HEK293 (cell line): ENCODE data around the gene DHDH.
A peak's percentile ranks its signal among the peaks of the same experiment; 100 is the strongest.
"Not testable (repeated sequence)": the region's sequence is repeated elsewhere in the genome, so short reads cannot be mapped to it uniquely, and the experiment has no call there.

Experiments used
- CTCF ChIA-PET: fragments of 350-600 bp; formaldehyde crosslinking; extraction: SDS; loops from one replicate; lab custom pipeline; 2021; ENCODE audit warnings: antibody characterized with exemption; lab: Yijun Ruan, JAX
- POLR2A ChIA-PET: fragments of 300-600 bp; formaldehyde crosslinking; extraction: SDS; loops from one replicate; lab custom pipeline; 2020; ENCODE audit warnings: antibody characterized with exemption, inconsistent platforms; lab: Yijun Ruan, JAX
- H3K27ac ChIP-seq: fragments of 200-500 bp; sonication (Bioruptor generic); 2 replicates; pipeline ENCODE4 v1.5.1; 2014; ENCODE audit warnings: low read depth, low read length, control low read depth, inconsistent platforms; ENCODE audit errors: extremely low read depth
- H3K36me3 ChIP-seq, 2 experiments: fragments of 200-500 bp in 1 of 2; sonication (Bioruptor generic) in 1 of 2; 1 replicate in 1 of 2; 2 replicates in 1 of 2; pipeline ENCODE4 v1.5.1; 2014 to 2017; ENCODE audit warnings: inconsistent platforms in 2 of 2, low read length in 2 of 2; ENCODE audit not compliant: control insufficient read depth in 2 of 2, insufficient read depth in 1 of 2
- H3K4me1 ChIP-seq: fragments of 200-500 bp; sonication (Bioruptor generic); 2 replicates; pipeline ENCODE4 v1.5.1; 2014; ENCODE audit warnings: mild to moderate bottlenecking, low read length, inconsistent platforms; ENCODE audit not compliant: control insufficient read depth, insufficient read depth
- H3K4me3 ChIP-seq: 2 replicates; pipeline ENCODE4 v1.5.1; 2011; ENCODE audit warnings: low read depth, mild to moderate bottlenecking, control low read depth, low read length, moderate library complexity
- H3K9me3 ChIP-seq: fragments of 200-500 bp; sonication (Bioruptor generic); 2 replicates; pipeline ENCODE4 v1.5.1; 2014; ENCODE audit warnings: low read depth, low read length, inconsistent platforms; ENCODE audit not compliant: control insufficient read depth, insufficient read depth
- CTCF ChIP-seq: fragments of 450-650 bp; formaldehyde crosslinking; IDR thresholded peaks from 2 replicates; pipeline ENCODE4 v1.5.1; 2016; ENCODE audit warnings: missing biosample characterization, missing genetic modification characterization
- IKZF3 ChIP-seq: fragments of 450-650 bp; IDR thresholded peaks from 2 replicates; pipeline ENCODE4 v1.5.0; 2018; ENCODE audit warnings: missing biosample characterization, mild to moderate bottlenecking, missing genetic modification characterization, moderate library complexity
- REPIN1 ChIP-seq: fragments of 450-650 bp; formaldehyde crosslinking; IDR thresholded peaks from 2 replicates; pipeline ENCODE4 v1.5.1; 2017; ENCODE audit warnings: missing biosample characterization, missing genetic modification characterization, low read depth
- SP2 ChIP-seq: fragments of 450-650 bp; formaldehyde crosslinking; IDR thresholded peaks from 2 replicates; pipeline ENCODE4 v1.5.1; 2016; ENCODE audit warnings: missing biosample characterization, missing genetic modification characterization
- SP7 ChIP-seq: fragments of 450-650 bp; formaldehyde crosslinking; IDR thresholded peaks from 2 replicates; pipeline ENCODE4 v1.5.1; 2016; ENCODE audit warnings: missing biosample characterization, missing genetic modification characterization
- ZBTB11 ChIP-seq: fragments of 450-650 bp; formaldehyde crosslinking; conservative IDR thresholded peaks from 2 replicates; pipeline ENCODE4 v1.5.1; 2016; ENCODE audit warnings: low read depth, missing biosample characterization, missing genetic modification characterization
- ZBTB17 ChIP-seq: fragments of 450-650 bp; formaldehyde crosslinking; IDR thresholded peaks from 2 replicates; pipeline ENCODE4 v1.5.1; 2016; ENCODE audit warnings: missing biosample characterization, missing genetic modification characterization
- ZBTB20 ChIP-seq: fragments of 450-650 bp; formaldehyde crosslinking; IDR thresholded peaks from 2 replicates; pipeline ENCODE4 v1.5.1; 2016; ENCODE audit warnings: missing biosample characterization, missing genetic modification characterization
- ZFHX2 ChIP-seq: fragments of 450-650 bp; formaldehyde crosslinking; conservative IDR thresholded peaks from 2 replicates; pipeline ENCODE4 v1.5.1; 2016; ENCODE audit warnings: missing biosample characterization, missing genetic modification characterization
- ZIC2 ChIP-seq: fragments of 450-650 bp; formaldehyde crosslinking; IDR thresholded peaks from 2 replicates; pipeline ENCODE4 v1.5.1; 2016; ENCODE audit warnings: missing biosample characterization, missing genetic modification characterization
- ZNF335 ChIP-seq: fragments of 450-650 bp; formaldehyde crosslinking; conservative IDR thresholded peaks from 2 replicates; pipeline ENCODE4 v1.5.1; 2016; ENCODE audit warnings: missing biosample characterization, missing genetic modification characterization
- ZNF426 ChIP-seq: fragments of 450-650 bp; formaldehyde crosslinking; IDR thresholded peaks from 2 replicates; pipeline ENCODE4 v1.5.1; 2017; ENCODE audit warnings: missing biosample characterization, missing genetic modification characterization, mild to moderate bottlenecking, inconsistent platforms, moderate library complexity
- ZNF501 ChIP-seq: fragments of 450-650 bp; formaldehyde crosslinking; IDR thresholded peaks from 2 replicates; pipeline ENCODE4 v1.5.1; 2016; ENCODE audit warnings: missing biosample characterization, missing genetic modification characterization
- ZNF747 ChIP-seq: fragments of 450-650 bp; formaldehyde crosslinking; IDR thresholded peaks from 2 replicates; pipeline ENCODE4 v1.5.1; 2016; ENCODE audit warnings: missing biosample characterization, missing genetic modification characterization
- ZNF76 ChIP-seq: fragments of 450-650 bp; formaldehyde crosslinking; IDR thresholded peaks from 2 replicates; pipeline ENCODE4; 2016; ENCODE audit warnings: low read depth, missing biosample characterization, missing genetic modification characterization, borderline replicate concordance
- ZNF768 ChIP-seq: fragments of 450-650 bp; formaldehyde crosslinking; IDR thresholded peaks from 2 replicates; pipeline ENCODE4 v1.5.1; 2018; ENCODE audit warnings: missing biosample characterization, mild to moderate bottlenecking, missing genetic modification characterization
- TF ChIP-seq, protein P1 (sequence below): fragments of 450-650 bp; IDR thresholded peaks from 2 replicates; pipeline ENCODE4 v1.5.1; 2018; ENCODE audit warnings: missing biosample characterization, mild to moderate bottlenecking, missing genetic modification characterization
- TF ChIP-seq, protein P2 (sequence below): fragments of 450-650 bp; formaldehyde crosslinking; IDR thresholded peaks from 2 replicates; pipeline ENCODE4 v1.5.1; 2016; ENCODE audit warnings: missing biosample characterization, missing genetic modification characterization

DHDH gene

DNA sequence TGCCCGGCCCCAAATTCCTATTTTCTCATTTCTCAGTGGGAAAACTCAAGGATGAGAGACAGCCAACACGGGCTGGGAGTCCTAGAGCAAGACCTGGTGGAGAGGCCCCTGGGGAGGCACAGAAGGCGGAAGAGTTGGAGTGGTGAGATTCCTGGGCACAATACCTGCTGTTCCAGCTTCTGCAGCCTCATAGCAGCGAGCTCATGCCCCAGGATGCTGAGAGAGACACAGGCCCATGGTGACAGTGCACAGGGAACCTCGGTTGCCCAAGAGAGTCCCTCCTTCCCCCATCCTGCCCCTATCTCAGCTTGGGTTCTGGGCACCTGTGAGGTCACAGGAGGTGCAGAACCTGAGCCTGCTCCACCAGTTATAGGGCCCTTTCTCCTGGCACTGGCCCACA, 36.3 kb upstream of the DHDH start:
- Histone ChIP-seq H3K4me1 (no peaks in the 10 kb centered on the region), H3K4me3 (no peak overlapping the region), H3K9me3 (no peaks in the 10 kb centered on the region), H3K27ac (no peak overlapping the region), H3K36me3 (peaks cover 0 to 7% of the 10 kb centered on the region in 2 experiments; a peak in 2 of 3 replicates)
- ChIA-PET POLR2A (interaction anchor here (0.5 kb wide), 1 partner anchor 31 kb away, joined by 3 read pairs; no protein-coding TSS in a partner anchor), CTCF (interaction anchor here (1.0 to 1.6 kb wide), 2 partner anchors 22 to 55 kb away, joined by 3 to 5 read pairs; no protein-coding TSS in a partner anchor)
- TF ChIP-seq ZIC2 (tag by site-specific recombination) = peak; percentile 63; the same call in 1 of the 2 replicates
- no peak for TF ChIP-seq IKZF3 (tag by site-specific recombination)
- TF ChIP-seq, all 188 proteins: peak for 1

GRCh38 chr19:48899386-48899749, 34.1 kb upstream of the DHDH start:
- H3K4me3 ChIP-seq, H3K9me3 ChIP-seq, H3K36me3 ChIP-seq, H3K4me1 ChIP-seq: not testable (repeated sequence)
- ChIA-PET POLR2A (interaction anchor here (0.6 to 2.9 kb wide), 13 partner anchors 23 to 280 kb away, joined by 3 to 30 read pairs (median 6); partner anchors contain the start of genes BAX, DHDH, FTL and GYS1), CTCF (interaction anchor here (0.6 to 1.5 kb wide), 7 partner anchors 33 to 94 kb away, joined by 3 to 5 read pairs (median 4); partner anchors contain the start of genes GYS1 and RUVBL2)
- H3K27ac ChIP-seq = peak overlapping the region; percentile 60
- TF ChIP-seq ZNF768 (tag by site-specific recombination) = 0 out of 2 replicates have a peak, but pooled peaks have one; percentile 36
- TF ChIP-seq, all 188 proteins: peak for 1; not testable (repeated sequence) for 187

DNA sequence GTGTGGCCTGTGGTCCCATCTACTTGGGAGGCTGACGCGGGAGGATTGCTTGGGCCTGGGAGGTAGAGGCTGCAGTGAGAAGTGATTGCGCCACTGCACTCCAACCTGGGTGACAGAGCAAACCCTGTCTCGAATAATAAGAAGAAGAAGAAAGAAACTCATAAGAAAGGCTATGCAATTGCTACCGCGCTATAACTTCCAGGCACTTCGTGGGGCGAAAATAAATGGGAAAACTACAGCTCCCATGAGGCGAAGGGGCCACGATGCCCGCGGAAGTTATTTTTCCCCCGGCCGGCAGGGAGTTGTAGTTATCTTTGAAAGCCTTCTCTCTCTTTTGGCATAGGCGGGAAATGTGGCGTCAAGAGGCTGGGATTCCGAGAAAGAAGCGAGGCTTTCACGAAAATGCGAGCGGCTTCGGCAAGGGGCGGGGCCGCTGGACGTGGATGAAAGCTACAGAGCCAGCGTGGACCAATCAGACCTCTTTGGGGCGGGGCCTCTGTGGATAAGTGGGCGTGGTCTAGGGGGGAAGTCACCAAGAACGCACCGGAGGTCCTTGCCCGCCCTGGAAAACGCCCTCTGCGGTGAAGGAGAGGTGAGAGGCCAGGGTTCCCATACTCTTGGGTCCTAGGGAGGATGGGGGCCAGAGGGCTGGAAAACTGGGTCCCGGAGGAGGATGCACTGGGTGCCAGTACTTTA, 33.6 kb upstream of the DHDH start, which contains the start of gene NUCB1:
TSS of gene NUCB1 (plus strand) at position 532 of the 696 bp plus-strand sequence. CDS start 485 bp downstream, outside the sequence.
- CTCF ChIA-PET = interaction anchor here (0.6 to 1.5 kb wide), 7 partner anchors 33 to 112 kb away, joined by 3 to 5 read pairs (median 4); partner anchors contain the start of genes GYS1 and RUVBL2
- TF ChIP-seq, protein P1, sequence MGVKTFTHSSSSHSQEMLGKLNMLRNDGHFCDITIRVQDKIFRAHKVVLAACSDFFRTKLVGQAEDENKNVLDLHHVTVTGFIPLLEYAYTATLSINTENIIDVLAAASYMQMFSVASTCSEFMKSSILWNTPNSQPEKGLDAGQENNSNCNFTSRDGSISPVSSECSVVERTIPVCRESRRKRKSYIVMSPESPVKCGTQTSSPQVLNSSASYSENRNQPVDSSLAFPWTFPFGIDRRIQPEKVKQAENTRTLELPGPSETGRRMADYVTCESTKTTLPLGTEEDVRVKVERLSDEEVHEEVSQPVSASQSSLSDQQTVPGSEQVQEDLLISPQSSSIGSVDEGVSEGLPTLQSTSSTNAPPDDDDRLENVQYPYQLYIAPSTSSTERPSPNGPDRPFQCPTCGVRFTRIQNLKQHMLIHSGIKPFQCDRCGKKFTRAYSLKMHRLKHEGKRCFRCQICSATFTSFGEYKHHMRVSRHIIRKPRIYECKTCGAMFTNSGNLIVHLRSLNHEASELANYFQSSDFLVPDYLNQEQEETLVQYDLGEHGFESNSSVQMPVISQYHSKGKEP (tag by site-specific recombination) = 0 out of 2 replicates have a peak, but pooled peaks have one; percentile 57
- TF ChIP-seq SP7 (tag by site-specific recombination) = 0 out of 2 replicates have a peak, but pooled peaks have one; percentile 27
- peak; percentile 90 for TF ChIP-seq ZNF76
- TF ChIP-seq REPIN1 (tag by site-specific recombination) = 0 out of 2 replicates have a peak, but pooled peaks have one; percentile 71
- TF ChIP-seq ZNF501 (tag by site-specific recombination) = no peak
- TF ChIP-seq, protein P2, sequence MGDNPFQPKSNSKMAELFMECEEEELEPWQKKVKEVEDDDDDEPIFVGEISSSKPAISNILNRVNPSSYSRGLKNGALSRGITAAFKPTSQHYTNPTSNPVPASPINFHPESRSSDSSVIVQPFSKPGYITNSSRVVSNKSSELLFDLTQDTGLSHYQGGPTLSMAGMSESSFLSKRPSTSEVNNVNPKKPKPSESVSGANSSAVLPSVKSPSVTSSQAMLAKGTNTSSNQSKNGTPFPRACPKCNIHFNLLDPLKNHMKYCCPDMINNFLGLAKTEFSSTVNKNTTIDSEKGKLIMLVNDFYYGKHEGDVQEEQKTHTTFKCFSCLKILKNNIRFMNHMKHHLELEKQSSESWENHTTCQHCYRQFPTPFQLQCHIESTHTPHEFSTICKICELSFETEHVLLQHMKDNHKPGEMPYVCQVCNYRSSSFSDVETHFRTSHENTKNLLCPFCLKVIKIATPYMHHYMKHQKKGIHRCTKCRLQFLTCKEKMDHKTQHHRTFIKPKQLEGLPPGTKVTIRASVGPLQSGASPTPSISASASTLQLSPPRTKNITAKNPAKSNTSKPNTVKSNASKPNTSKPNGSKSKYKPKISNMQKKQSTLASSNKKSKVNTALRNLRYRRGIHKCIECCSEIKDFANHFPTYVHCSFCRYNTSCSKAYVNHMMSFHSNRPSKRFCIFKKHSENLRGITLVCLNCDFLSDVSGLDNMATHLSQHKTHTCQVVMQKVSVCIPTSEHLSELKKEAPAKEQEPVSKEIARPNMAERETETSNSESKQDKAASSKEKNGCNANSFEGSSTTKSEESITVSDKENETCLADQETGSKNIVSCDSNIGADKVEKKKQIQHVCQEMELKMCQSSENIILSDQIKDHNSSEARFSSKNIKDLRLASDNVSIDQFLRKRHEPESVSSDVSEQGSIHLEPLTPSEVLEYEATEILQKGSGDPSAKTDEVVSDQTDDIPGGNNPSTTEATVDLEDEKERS (tag by site-specific recombination) = 0 out of 2 replicates have a peak, but pooled peaks have one; percentile 26
- no peak for TF ChIP-seq ZNF747 (tag by site-specific recombination)
- TF ChIP-seq ZBTB17 (tag by site-specific recombination) = peak; percentile 95
- TF ChIP-seq ZNF426 = no peak
- TF ChIP-seq ZNF335 (tag by site-specific recombination) = peak; percentile 100
- peak; percentile 89 for TF ChIP-seq SP2 (tag by site-specific recombination)
- peak; percentile 81 for TF ChIP-seq ZBTB11 (tag by site-specific recombination)
- peak; percentile 75 for TF ChIP-seq ZBTB20
- TF ChIP-seq CTCF = peak; percentile 22; the same call in 1 of the 2 replicates
- no peak for TF ChIP-seq ZFHX2 (tag by site-specific recombination)

More for the DNA sequence above, 33.6 kb upstream of the DHDH start, which contains the start of gene NUCB1:
- Histone ChIP-seq H3K36me3 (peaks cover 8 to 12% of the 10 kb centered on the region in 2 experiments; a peak in 2 of 3 replicates), H3K9me3 (no peaks in the 10 kb centered on the region), H3K27ac (peak within 1 kb of the TSS; percentile 62), H3K4me1 (no peaks in the 10 kb centered on the region), H3K4me3 (peak within 1 kb of the TSS; percentile 54)
- POLR2A ChIA-PET = interaction anchor here (0.6 to 2.9 kb wide), 16 partner anchors 19 to 281 kb away, joined by 3 to 30 read pairs (median 6); partner anchors contain the start of genes BAX, DHDH, FTL and GYS1
